HUES48 (cell line): ENCODE measurements around the gene LGR5.

Experiments used
- H3K27ac ChIP-seq: one replicate; pipeline ENCODE4 v1.7.0; 2013; ENCODE audit warnings: low read depth, low read length, inconsistent platforms
- H3K27me3 ChIP-seq: 2 replicates; pipeline ENCODE4 v1.6.1; 2013; ENCODE audit warnings: mild to moderate bottlenecking, low read length; ENCODE audit not compliant: control insufficient read depth, insufficient read depth
- H3K36me3 ChIP-seq: 2 replicates; pipeline ENCODE4 v1.6.1; 2013; ENCODE audit warnings: low read length; ENCODE audit not compliant: control insufficient read depth, insufficient read depth
- H3K4me1 ChIP-seq: 2 replicates; pipeline ENCODE4 v1.6.1; 2013; ENCODE audit warnings: mild to moderate bottlenecking, low read length; ENCODE audit not compliant: control insufficient read depth, insufficient read depth
- H3K4me3 ChIP-seq: 2 replicates; pipeline ENCODE4 v1.5.1; 2013; ENCODE audit warnings: mild to moderate bottlenecking, low read depth, low read length
- H3K9ac ChIP-seq: 2 replicates; pipeline ENCODE4 v1.6.1; 2013; ENCODE audit warnings: mild to moderate bottlenecking, low read depth, low read length, moderate library complexity
- H3K9me3 ChIP-seq: 2 replicates; pipeline ENCODE4 v1.6.1; 2013; ENCODE audit warnings: low read length; ENCODE audit not compliant: control insufficient read depth, insufficient read depth

LGR5 gene

GRCh38 chr12:71601546-71601945 is 161.9 kb downstream of the LGR5 start:
- Histone ChIP-seq H3K9me3 (no peaks in the 10 kb centered on the region), H3K4me3 (no peak overlapping the region), H3K9ac (no peak overlapping the region), H3K27ac (no peak overlapping the region), H3K36me3 (0 out of 2 replicates have a peak, but pooled peaks cover 9% of the 10 kb centered on the region), H3K4me1 (peaks cover 6% of the 10 kb centered on the region; the same call in 1 of the 2 replicates), H3K27me3 (no peaks in the 10 kb centered on the region)

DNA sequence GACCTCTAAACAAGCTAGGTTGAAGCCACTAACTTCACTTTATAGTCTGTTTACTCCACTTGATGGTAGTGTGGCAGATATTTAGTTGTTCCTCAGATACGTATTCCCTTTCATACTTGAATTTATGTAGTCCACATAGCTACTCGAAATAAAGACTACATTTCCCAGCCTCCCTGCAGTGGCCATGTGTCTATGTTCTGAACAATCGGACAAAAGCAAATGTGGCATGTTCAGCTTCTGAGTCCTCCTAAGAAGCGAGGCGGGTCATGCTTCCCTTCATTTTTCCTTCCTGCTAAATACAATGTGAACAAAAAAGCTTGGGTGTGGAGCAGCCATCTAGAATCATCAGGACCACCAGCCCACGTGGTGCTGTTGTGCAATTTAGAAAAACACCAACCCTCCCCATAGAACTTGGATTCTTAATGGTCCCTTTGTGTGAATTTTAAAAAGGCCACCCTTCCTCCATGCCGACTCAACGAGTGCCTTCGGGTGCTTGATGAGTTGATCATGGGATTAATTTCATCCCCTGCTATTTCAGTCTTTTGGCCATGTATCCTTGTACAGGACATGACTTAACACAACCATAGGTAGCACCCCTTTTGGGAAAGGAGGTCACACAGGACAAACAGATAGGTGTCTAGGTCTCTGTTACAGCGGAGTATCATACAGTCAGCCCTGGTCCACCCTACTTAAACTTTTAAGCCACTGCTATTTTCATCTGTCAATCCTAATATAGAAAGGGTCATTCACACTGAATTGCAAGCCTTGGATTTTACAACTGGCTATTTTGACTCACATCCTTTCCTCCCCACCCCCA is 163.4 kb downstream of the LGR5 start:
- Histone ChIP-seq H3K4me1 (peaks cover 6% of the 10 kb centered on the region; the same call in 1 of the 2 replicates), H3K27me3 (no peaks in the 10 kb centered on the region), H3K4me3 (no peak overlapping the region), H3K9ac (no peak overlapping the region), H3K9me3 (no peaks in the 10 kb centered on the region), H3K36me3 (peaks cover 23% of the 10 kb centered on the region), H3K27ac (no peak overlapping the region)

DNA sequence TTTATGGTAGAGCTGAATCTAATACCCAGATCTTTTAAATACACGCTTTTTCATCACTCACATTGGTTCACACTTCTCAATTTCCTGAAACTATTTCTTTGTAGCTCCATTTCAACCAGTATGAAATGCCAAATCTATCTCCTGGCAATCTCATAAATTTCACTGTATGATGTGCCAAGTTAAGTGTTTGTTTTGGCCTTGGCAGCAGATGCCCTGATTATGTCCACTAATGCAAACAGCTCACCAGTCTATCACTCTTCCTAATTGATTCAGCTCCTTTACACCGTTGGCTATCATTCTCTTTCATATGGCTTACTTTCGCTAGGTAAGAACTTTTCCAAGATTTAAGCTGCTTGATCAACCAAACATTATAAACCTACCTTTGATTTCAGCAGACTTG is 165.4 kb downstream of the LGR5 start:
- H3K4me1 ChIP-seq, result peaks cover 6% of the 10 kb centered on the region; the same call in 1 of the 2 replicates
- no peaks in the 10 kb centered on the region for H3K9me3 ChIP-seq
- H3K27me3 ChIP-seq, result no peaks in the 10 kb centered on the region
- no peak overlapping the region for H3K27ac ChIP-seq
- peaks cover 43% of the 10 kb centered on the region for H3K36me3 ChIP-seq
- H3K4me3 ChIP-seq, result no peak overlapping the region
- H3K9ac ChIP-seq, result no peak overlapping the region

DNA sequence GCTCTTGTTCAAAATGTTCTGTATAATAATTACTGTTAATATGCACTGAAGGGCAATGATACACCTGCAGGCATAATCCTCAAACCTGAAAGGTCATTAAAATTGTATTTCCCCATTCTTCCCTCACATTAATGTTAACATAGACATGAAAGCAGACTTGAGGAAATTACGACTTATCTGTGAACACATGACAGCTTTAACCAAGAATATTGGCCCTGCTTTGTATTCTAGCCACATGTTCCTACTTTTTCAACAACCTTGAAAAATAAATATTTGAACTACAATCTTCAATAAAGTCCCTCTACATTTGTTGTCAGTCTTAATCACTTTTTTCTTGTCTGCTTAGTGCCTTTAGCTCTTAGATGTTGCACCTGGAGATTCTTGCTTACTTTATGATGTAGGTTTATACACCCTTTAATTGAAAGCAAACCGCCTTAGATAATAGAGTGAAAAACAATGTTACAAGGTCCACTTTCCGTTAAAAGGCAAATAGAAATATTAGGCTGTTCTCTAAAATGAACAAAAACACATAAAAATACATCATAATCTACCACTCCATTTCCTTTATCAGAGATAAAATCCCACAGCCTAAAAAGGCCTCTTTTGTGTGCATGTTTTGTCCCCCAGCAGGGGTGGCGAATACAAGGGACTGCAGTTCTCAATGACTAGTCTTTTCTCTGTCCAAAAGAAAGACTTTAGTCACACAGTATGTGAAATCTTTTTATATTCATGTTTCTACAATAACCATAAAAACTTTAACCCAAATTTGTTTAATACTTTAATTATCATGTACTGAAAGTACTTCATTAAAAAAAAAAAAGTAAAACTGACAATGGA is 168.1 kb downstream of the LGR5 start:
- Histone ChIP-seq H3K9me3 (no peaks in the 10 kb centered on the region), H3K36me3 (peaks cover 70% of the 10 kb centered on the region), H3K27ac (no peak overlapping the region), H3K27me3 (no peaks in the 10 kb centered on the region), H3K4me3 (no peak overlapping the region), H3K4me1 (no peaks in the 10 kb centered on the region), H3K9ac (no peak overlapping the region)

- Histone ChIP-seq H3K27ac (no peak overlapping the region), H3K27me3 (no peaks in the 10 kb centered on the region), H3K9ac (no peak overlapping the region), H3K4me3 (no peak overlapping the region), H3K4me1 (no peaks in the 10 kb centered on the region), H3K9me3 (no peaks in the 10 kb centered on the region), H3K36me3 (peaks cover 91% of the 10 kb centered on the region)
Measured at GRCh38 chr12:71610031-71610795, 170.6 kb downstream of the LGR5 start.

DNA sequence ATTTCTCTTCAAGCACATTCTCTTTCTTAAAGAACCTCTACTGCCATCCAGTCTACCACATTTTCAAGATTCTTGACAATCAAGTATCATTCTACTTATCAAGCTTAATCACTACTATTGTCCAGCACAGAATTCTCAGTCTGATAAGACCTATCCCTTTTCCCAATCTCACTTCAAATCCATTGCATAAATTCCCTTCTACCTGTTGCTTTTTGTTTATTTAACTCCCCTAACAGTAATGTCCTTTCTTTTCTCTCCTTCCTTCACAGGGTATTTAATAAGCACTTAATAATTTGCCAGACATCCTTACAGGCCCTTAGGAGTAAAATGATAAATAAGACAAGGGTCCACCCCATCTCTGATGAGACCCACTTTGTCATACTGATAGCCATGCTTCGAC is 182.3 kb downstream of the LGR5 start:
- no peak overlapping the region for H3K27ac ChIP-seq
- H3K4me3 ChIP-seq, result no peak overlapping the region
- no peaks in the 10 kb centered on the region for H3K9me3 ChIP-seq
- peaks cover 98% of the 10 kb centered on the region for H3K36me3 ChIP-seq
- no peaks in the 10 kb centered on the region for H3K27me3 ChIP-seq
- H3K9ac ChIP-seq, result no peak overlapping the region
- H3K4me1 ChIP-seq, result peaks cover 10% of the 10 kb centered on the region

GRCh38 chr12:71625476-71625875 is 185.9 kb downstream of the LGR5 start:
- H3K9me3 ChIP-seq, result no peaks in the 10 kb centered on the region
- H3K27ac ChIP-seq, result no peak overlapping the region
- H3K27me3 ChIP-seq, result no peaks in the 10 kb centered on the region
- no peak overlapping the region for H3K9ac ChIP-seq
- H3K4me3 ChIP-seq, result no peak overlapping the region
- peaks cover 1% of the 10 kb centered on the region; the same call in 1 of the 2 replicates for H3K4me1 ChIP-seq
- peaks cover 97% of the 10 kb centered on the region for H3K36me3 ChIP-seq

- Histone ChIP-seq H3K36me3 (peaks cover 97% of the 10 kb centered on the region), H3K27me3 (no peaks in the 10 kb centered on the region), H3K9me3 (no peaks in the 10 kb centered on the region), H3K9ac (no peak overlapping the region), H3K4me3 (no peak overlapping the region), H3K27ac (no peak overlapping the region), H3K4me1 (no peaks in the 10 kb centered on the region)
Measured at GRCh38 chr12:71626098-71626497, 186.5 kb downstream of the LGR5 start.

- H3K4me3 ChIP-seq, result no peak overlapping the region
- H3K9ac ChIP-seq, result no peak overlapping the region
- H3K27ac ChIP-seq, result no peak overlapping the region
Measured at GRCh38 chr12:71626768-71627167, 187.2 kb downstream of the LGR5 start.

DNA sequence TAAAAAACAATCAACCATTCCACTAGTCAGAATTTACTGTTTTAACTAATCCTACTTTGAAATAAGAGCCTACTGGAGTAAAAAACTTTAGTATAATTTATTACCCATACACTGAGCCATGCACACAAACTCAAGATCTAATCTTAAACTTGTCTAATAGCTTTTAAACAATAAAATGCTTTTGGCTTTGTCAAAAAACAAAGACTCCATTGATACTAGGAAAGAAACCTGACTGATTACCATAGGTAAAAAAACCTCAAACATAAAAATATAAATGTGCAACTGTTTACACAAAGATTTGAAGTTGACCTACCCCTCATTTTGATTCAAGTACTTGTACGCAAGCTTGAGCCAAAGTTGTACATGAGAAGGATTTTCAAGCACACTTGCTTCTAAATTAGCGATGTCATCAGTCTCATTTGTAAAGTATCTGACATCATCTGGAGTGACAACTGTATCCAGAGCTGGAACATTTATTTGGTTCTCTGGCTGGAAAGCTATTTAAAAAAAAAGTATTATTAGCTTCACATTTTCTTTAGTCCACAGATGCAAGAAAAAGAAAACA is 187.9 kb downstream of the LGR5 start:
- H3K27me3 ChIP-seq, result no peaks in the 10 kb centered on the region
- no peaks in the 10 kb centered on the region for H3K9me3 ChIP-seq
- no peak overlapping the region for H3K27ac ChIP-seq
- H3K9ac ChIP-seq, result no peak overlapping the region
- H3K4me3 ChIP-seq, result no peak overlapping the region
- no peaks in the 10 kb centered on the region for H3K4me1 ChIP-seq
- peaks cover 99% of the 10 kb centered on the region for H3K36me3 ChIP-seq

More at GRCh38 chr12:71626768-71627167, 187.2 kb downstream of the LGR5 start:
- Histone ChIP-seq H3K27me3 (no peaks in the 10 kb centered on the region), H3K4me1 (no peaks in the 10 kb centered on the region), H3K9me3 (no peaks in the 10 kb centered on the region), H3K36me3 (peaks cover 99% of the 10 kb centered on the region)
